ENCODE results near the gene BCL10. TPM values are rescaled to one million over a fixed set of nuclear protein-coding genes. Genes with fewer than 3 reads are reported as not detected.

Gene BCL10
- total RNA-seq, 2 experiments from 2014 or later = 30.6 to 32.3 TPM

GRCh38 chr1:85311818-85312217 lies 35.4 kb upstream of the BCL10 start:
- Mint-ChIP-seq H3K4me1 (ENCODE audit: low read depth) (peaks cover 5% of the 10 kb centered on the region), H3K9me3 (no peaks in the 10 kb centered on the region), H3K27me3 (peaks cover 50% of the 10 kb centered on the region), H3K36me3 (ENCODE audit: low read depth) (no peaks in the 10 kb centered on the region), H3K27ac (no peak overlapping the region), H3K4me3 (no peak overlapping the region)
- intact Hi-C loops (cut with micrococcal nuclease) = no loop called here
- ChIA-PET POLR2A (no interaction called here), CTCF (interaction anchor here (1.0 kb wide), 1 partner anchor 12 kb away, joined by 3 read pairs; no protein-coding TSS in a partner anchor)
- DNase-seq (no peak), ATAC-seq (no peak)
- no peak for TF ChIP-seq CTCF (IDR thresholded peaks at IDR 0.05)

- Mint-ChIP-seq H3K4me1 (ENCODE audit: low read depth) (peaks cover 5% of the 10 kb centered on the region), H3K4me3 (no peak overlapping the region), H3K36me3 (ENCODE audit: low read depth) (no peaks in the 10 kb centered on the region), H3K9me3 (no peaks in the 10 kb centered on the region), H3K27ac (no peak overlapping the region), H3K27me3 (peaks cover 42% of the 10 kb centered on the region)
- ChIA-PET POLR2A (interaction anchor here (1.3 kb wide), 1 partner anchor 11 kb away, joined by 6 read pairs; no protein-coding TSS in a partner anchor), CTCF (interaction anchor here (0.6 to 2.4 kb wide), 24 partner anchors 8 to 710 kb away, joined by 3 to 12 read pairs (median 4); partner anchors contain the start of genes CCN1, DDAH1 and ZNHIT6)
- ATAC-seq (no peak), DNase-seq (no peak)
- intact Hi-C loops (cut with micrococcal nuclease) = loop anchor here (5.0 to 10.0 kb wide), 4 partner anchors 156 to 706 kb away; partner anchors contain the start of genes CCN1 and DDAH1
- no peak for TF ChIP-seq CTCF (IDR thresholded peaks at IDR 0.05)
These were observed 32.5 kb upstream of the BCL10 start for GRCh38 chr1:85308833-85309350.

GRCh38 chr1:85307987-85308832 lies 31.8 kb upstream of the BCL10 start:
- Mint-ChIP-seq H3K27ac (no peak overlapping the region), H3K36me3 (ENCODE audit: low read depth) (no peaks in the 10 kb centered on the region), H3K4me3 (no peak overlapping the region)

GRCh38 chr1:85306236-85306635 lies 29.8 kb upstream of the BCL10 start:
- no peaks in the 10 kb centered on the region for H3K36me3 Mint-ChIP-seq (ENCODE audit: low read depth)
- H3K27me3 Mint-ChIP-seq = peaks cover 28% of the 10 kb centered on the region
- no peak for TF ChIP-seq CTCF (IDR thresholded peaks at IDR 0.05)
- ChIA-PET POLR2A (no interaction called here), CTCF (no interaction called here)
- ATAC-seq = no peak
- no peak for DNase-seq
- H3K4me1 Mint-ChIP-seq (ENCODE audit: low read depth) = peaks cover 5% of the 10 kb centered on the region
- intact Hi-C loops (cut with micrococcal nuclease) = loop anchor here (5.0 to 10.0 kb wide), 4 partner anchors 159 to 709 kb away; partner anchors contain the start of genes CCN1 and DDAH1
- no peak overlapping the region for H3K4me3 Mint-ChIP-seq
- no peaks in the 10 kb centered on the region for H3K9me3 Mint-ChIP-seq
- no peak overlapping the region for H3K27ac Mint-ChIP-seq

More at GRCh38 chr1:85307987-85308832, 31.8 kb upstream of the BCL10 start:
- H3K4me1 Mint-ChIP-seq (ENCODE audit: low read depth) = peaks cover 5% of the 10 kb centered on the region
- ChIA-PET POLR2A (interaction anchor here (1.3 kb wide), 1 partner anchor 10 kb away, joined by 6 read pairs; no protein-coding TSS in a partner anchor), CTCF (interaction anchor here (0.6 to 2.4 kb wide), 27 partner anchors 9 to 710 kb away, joined by 3 to 12 read pairs (median 4); partner anchors contain the start of genes CCN1, DDAH1 and ZNHIT6)
- H3K9me3 Mint-ChIP-seq = no peaks in the 10 kb centered on the region
- ATAC-seq (peak; percentile 94), DNase-seq (peak; percentile 85)
- intact Hi-C loops (cut with micrococcal nuclease) = loop anchor here (5.0 to 10.0 kb wide), 4 partner anchors 157 to 707 kb away; partner anchors contain the start of genes CCN1 and DDAH1
- TF ChIP-seq CTCF (IDR thresholded peaks at IDR 0.05) = peak; percentile 84
- H3K27me3 Mint-ChIP-seq = peaks cover 38% of the 10 kb centered on the region
